SU-DHL-6 (cell line): ENCODE measurements around the gene SLC7A6.

Source experiments
- H2AFZ ChIP-seq: fragments of 200-600 bp; sonication (generic); 2 replicates; pipeline ENCODE4 v1.6.1; 2014; ENCODE audit warnings: low read depth, mild to moderate bottlenecking, moderate library complexity, mixed read lengths, antibody characterized with exemption, low read length; ENCODE audit not compliant: severe bottlenecking
- H3F3A ChIP-seq: fragments of 200-600 bp; shearing (Covaris generic); 2 replicates; pipeline ENCODE4 v1.6.0; 2016; ENCODE audit warnings: antibody characterized with exemption, mild to moderate bottlenecking; ENCODE audit not compliant: insufficient read depth
- H3K27ac ChIP-seq: fragments of 200-600 bp; sonication (generic); 2 replicates; pipeline ENCODE4 v1.5.1; 2016; ENCODE audit warnings: low read depth, mild to moderate bottlenecking, low read length, moderate library complexity, mixed read lengths
- H3K27me3 ChIP-seq: fragments of 200-600 bp; sonication (generic), shearing (Covaris generic); 2 replicates; pipeline ENCODE4 v1.6.0; 2014; ENCODE audit warnings: mild to moderate bottlenecking, low read length
- H3K36me3 ChIP-seq: fragments of 200-600 bp; sonication (generic); 2 replicates; pipeline ENCODE4 v1.6.1; 2014; ENCODE audit warnings: mild to moderate bottlenecking, low read length, mixed read lengths
- H3K4me2 ChIP-seq: fragments of 300-600, 200-600 bp; shearing (Covaris generic), sonication (generic); 2 replicates; pipeline ENCODE4 v1.6.0; 2014; ENCODE audit warnings: low read length, low read depth, mild to moderate bottlenecking; ENCODE audit not compliant: poor library complexity, severe bottlenecking
- H3K4me3 ChIP-seq: fragments of 200-600 bp; sonication (generic); 2 replicates; pipeline ENCODE4 v1.5.1; 2014; ENCODE audit warnings: antibody characterized with exemption, low read length, mild to moderate bottlenecking, mixed read lengths; ENCODE audit not compliant: insufficient read depth, poor library complexity, severe bottlenecking
- H3K79me2 ChIP-seq: fragments of 200-600 bp; sonication (generic); 2 replicates; pipeline ENCODE4 v1.6.1; 2014; ENCODE audit warnings: mild to moderate bottlenecking, low read length, moderate library complexity; ENCODE audit not compliant: insufficient read depth
- H3K9ac ChIP-seq: fragments of 200-600 bp; sonication (generic); 2 replicates; pipeline ENCODE4 v1.7.0; 2014; ENCODE audit warnings: mild to moderate bottlenecking, low read length
- H3K9me2 ChIP-seq: fragments of 200-600 bp; sonication (generic); replicated peaks from 2 replicates; pipeline ENCODE4 v1.6.1; 2014; ENCODE audit warnings: low read length; ENCODE audit not compliant: insufficient read depth
- H3K9me3 ChIP-seq: fragments of 200-600 bp; sonication (generic); 2 replicates; pipeline ENCODE4 v1.6.1; 2014; ENCODE audit warnings: low read length, mixed read lengths; ENCODE audit not compliant: insufficient read depth
- H4K20me1 ChIP-seq: fragments of 200-600 bp; sonication (generic); 2 replicates; pipeline ENCODE4 v1.6.1; 2014; ENCODE audit warnings: low read depth, mild to moderate bottlenecking, antibody characterized with exemption, low read length, moderate library complexity, mixed read lengths
- CTCF ChIP-seq: fragments of 200-600 bp; sonication (generic); IDR thresholded peaks from one replicate; pipeline ENCODE4 v1.5.1; 2017; ENCODE audit warnings: antibody characterized with exemption, mild to moderate bottlenecking, low read length, moderate library complexity; ENCODE audit not compliant: insufficient read depth, poor library complexity, severe bottlenecking
- EZH2phosphoT487 ChIP-seq: fragments of 200-600 bp; sonication (generic), shearing (Covaris generic); conservative IDR thresholded peaks from 2 replicates; pipeline ENCODE4 v1.6.1; 2018; ENCODE audit warnings: mild to moderate bottlenecking, antibody characterized with exemption, low read length, moderate library complexity, mixed read lengths

Gene SLC7A6

GRCh38 chr16:68238029-68238345, 26.3 kb upstream of the SLC7A6 start:
- H3K9me3 ChIP-seq = no peaks in the 10 kb centered on the region
- H3K4me2 ChIP-seq = peak overlapping the region; percentile 66
- no peaks in the 10 kb centered on the region for H3K27me3 ChIP-seq
- H4K20me1 ChIP-seq = no peaks in the 10 kb centered on the region
- H3K9ac ChIP-seq = peak overlapping the region; percentile 51
- peaks cover 7% of the 10 kb centered on the region; the same call in 1 of the 2 replicates for H3F3A ChIP-seq
- no peaks in the 10 kb centered on the region for H3K9me2 ChIP-seq
- TF ChIP-seq CTCF (no peak), EZH2phosphoT487 (no peak)
- peak overlapping the region; percentile 88 for H2AFZ ChIP-seq
- H3K79me2 ChIP-seq = no peaks in the 10 kb centered on the region
- H3K27ac ChIP-seq = no peak overlapping the region
- H3K4me3 ChIP-seq = peak overlapping the region; percentile 53
- no peaks in the 10 kb centered on the region for H3K36me3 ChIP-seq

- Histone ChIP-seq H3K27me3 (no peaks in the 10 kb centered on the region), H3F3A (0 out of 2 replicates have a peak, but pooled peaks cover under 1% of the 10 kb centered on the region), H3K9ac (no peak overlapping the region), H3K79me2 (peaks cover 18% of the 10 kb centered on the region; the same call in 1 of the 2 replicates), H3K9me2 (no peaks in the 10 kb centered on the region), H3K27ac (no peak overlapping the region), H4K20me1 (no peaks in the 10 kb centered on the region), H3K9me3 (no peaks in the 10 kb centered on the region), H3K4me3 (no peak overlapping the region), H2AFZ (no peak overlapping the region), H3K36me3 (no peaks in the 10 kb centered on the region), H3K4me2 (no peak overlapping the region)
- TF ChIP-seq CTCF (no peak), EZH2phosphoT487 (no peak)
Measured at GRCh38 chr16:68242085-68242484, 22.2 kb upstream of the SLC7A6 start.

GRCh38 chr16:68242926-68243858, 21.1 kb upstream of the SLC7A6 start:
- H2AFZ ChIP-seq = no peak overlapping the region
- no peaks in the 10 kb centered on the region for H3F3A ChIP-seq
- H3K9me2 ChIP-seq = no peaks in the 10 kb centered on the region
- H3K9ac ChIP-seq = no peak overlapping the region
- H4K20me1 ChIP-seq = no peaks in the 10 kb centered on the region
- no peaks in the 10 kb centered on the region for H3K27me3 ChIP-seq
- no peak for TF ChIP-seq EZH2phosphoT487
- no peak for TF ChIP-seq CTCF
- no peaks in the 10 kb centered on the region for H3K9me3 ChIP-seq
- no peak overlapping the region for H3K27ac ChIP-seq
- H3K4me3 ChIP-seq = no peak overlapping the region
- H3K36me3 ChIP-seq = no peaks in the 10 kb centered on the region
- peaks cover 18% of the 10 kb centered on the region; the same call in 1 of the 2 replicates for H3K79me2 ChIP-seq
- no peak overlapping the region for H3K4me2 ChIP-seq
